MCF 10A (cell line): Measurements from ENCODE around the gene RWDD4. TPM values are rescaled to one million over a fixed set of nuclear protein-coding genes. Genes with fewer than 3 reads are reported as not detected.
"Not testable (repeated sequence)": the region's sequence is repeated elsewhere in the genome, so short reads cannot be mapped to it uniquely, and the experiment has no call there.

Experiments used
- BruUV-seq: library from RNA; stranded (reverse); fragments of 400-500 nt; replicated peaks from 2 replicates; lab custom pipeline; 2021; lab: Mats Ljungman, UMichigan
- CTCF ChIA-PET: fragments of 300-600 bp; sonication (Branson Sonifier 250); formaldehyde crosslinking; extraction: SDS; loops from one replicate; lab custom pipeline; 2021; ENCODE audit warnings: antibody characterized with exemption, inconsistent platforms; lab: Yijun Ruan, JAX
- POLR2A ChIA-PET: fragments of 300-600, 350-650 bp; sonication (Branson Sonifier 250); formaldehyde crosslinking; extraction: SDS; loops from one replicate; lab custom pipeline; 2020; ENCODE audit warnings: antibody characterized with exemption, inconsistent platforms; lab: Yijun Ruan, JAX
- DNase-seq: peaks from one replicate; pipeline ENCODE4 v3.0.0-alpha.2; 2018; ENCODE audit not compliant: unreplicated experiment
- H3K27ac Mint-ChIP-seq: one replicate; pipeline ENCODE4 v1.8.0; 2022; ENCODE audit warnings: mild to moderate bottlenecking, low read depth, mixed read lengths; ENCODE audit not compliant: unreplicated experiment
- H3K27me3 Mint-ChIP-seq: one replicate; pipeline ENCODE4 v1.8.0; 2022; ENCODE audit warnings: mixed read lengths; ENCODE audit not compliant: insufficient read depth, unreplicated experiment
- H3K36me3 Mint-ChIP-seq: one replicate; pipeline ENCODE4 v1.8.0; 2022; ENCODE audit warnings: mild to moderate bottlenecking, moderate library complexity, mixed read lengths; ENCODE audit not compliant: insufficient read depth, unreplicated experiment
- H3K4me1 Mint-ChIP-seq: one replicate; pipeline ENCODE4 v1.8.0; 2022; ENCODE audit warnings: mixed read lengths; ENCODE audit not compliant: insufficient read depth, unreplicated experiment
- H3K4me3 Mint-ChIP-seq: one replicate; pipeline ENCODE4 v1.8.0; 2022; ENCODE audit warnings: mild to moderate bottlenecking, moderate library complexity, mixed read lengths; ENCODE audit not compliant: unreplicated experiment
- H3K9me3 Mint-ChIP-seq: one replicate; pipeline ENCODE4 v1.8.0; 2022; ENCODE audit warnings: mixed read lengths; ENCODE audit not compliant: unreplicated experiment
- intact Hi-C: fragments of 100-400 bp; cut with micrococcal nuclease; formaldehyde crosslinking; loops from 2 replicates; pipeline ENCODE4 v1.14.1; 2022
- total RNA-seq: library from RNA; stranded (reverse); gene quantifications from 2 replicates; pipeline ENCODE4 v1.2.3, GENCODE V29; 2022
- TF ChIP-seq, protein P1 (sequence below): fragments of 200-600 bp; IDR thresholded peaks from one replicate; pipeline ENCODE4 v1.8.0; 2022; ENCODE audit warnings: antibody characterized with exemption, mild to moderate bottlenecking; ENCODE audit not compliant: unreplicated experiment

Gene RWDD4
- total RNA-seq, 1 experiment from 2014 or later: 26.1 TPM

DNA sequence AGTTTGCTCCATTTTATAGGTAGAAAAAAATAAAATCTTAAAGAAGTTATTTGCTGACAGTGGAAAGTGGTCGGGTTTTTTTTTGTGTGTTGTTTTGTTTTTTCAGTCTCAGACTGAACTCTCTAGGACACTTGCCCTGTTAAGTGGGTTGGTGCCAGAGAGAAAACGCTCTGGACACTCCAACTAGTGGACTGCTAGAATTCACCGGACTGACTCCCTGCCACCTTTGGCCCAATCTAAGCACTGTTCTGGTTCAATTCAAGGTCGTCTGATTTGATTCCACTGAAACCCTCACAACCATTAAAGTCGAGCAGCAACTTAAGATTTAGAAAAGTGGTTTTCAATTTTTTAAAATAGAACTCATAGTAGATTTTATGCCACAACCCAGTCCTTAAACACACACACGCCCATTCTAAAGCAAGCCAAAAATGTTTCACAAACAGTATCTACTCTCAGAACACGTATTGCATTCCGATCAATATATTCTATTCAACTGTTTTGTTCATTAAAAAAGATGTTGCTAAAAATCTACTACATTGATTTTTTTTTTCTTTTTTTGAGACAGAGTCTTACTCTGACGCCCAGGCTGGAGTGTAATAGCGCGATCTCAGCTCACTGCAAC, 27.3 kb downstream of the RWDD4 start:
- Mint-ChIP-seq H3K36me3 (no peaks in the 10 kb centered on the region), H3K9me3 (no peaks in the 10 kb centered on the region), H3K4me3 (no peak overlapping the region), H3K27ac (no peak overlapping the region), H3K4me1 (no peaks in the 10 kb centered on the region), H3K27me3 (no peaks in the 10 kb centered on the region)
- intact Hi-C loops: no loop called here
- ChIA-PET CTCF (no interaction called here), POLR2A (interaction anchor here (0.6 kb wide), 1 partner anchor 1375 kb away, joined by 4 read pairs; no protein-coding TSS in a partner anchor)
- TF ChIP-seq, protein P1, sequence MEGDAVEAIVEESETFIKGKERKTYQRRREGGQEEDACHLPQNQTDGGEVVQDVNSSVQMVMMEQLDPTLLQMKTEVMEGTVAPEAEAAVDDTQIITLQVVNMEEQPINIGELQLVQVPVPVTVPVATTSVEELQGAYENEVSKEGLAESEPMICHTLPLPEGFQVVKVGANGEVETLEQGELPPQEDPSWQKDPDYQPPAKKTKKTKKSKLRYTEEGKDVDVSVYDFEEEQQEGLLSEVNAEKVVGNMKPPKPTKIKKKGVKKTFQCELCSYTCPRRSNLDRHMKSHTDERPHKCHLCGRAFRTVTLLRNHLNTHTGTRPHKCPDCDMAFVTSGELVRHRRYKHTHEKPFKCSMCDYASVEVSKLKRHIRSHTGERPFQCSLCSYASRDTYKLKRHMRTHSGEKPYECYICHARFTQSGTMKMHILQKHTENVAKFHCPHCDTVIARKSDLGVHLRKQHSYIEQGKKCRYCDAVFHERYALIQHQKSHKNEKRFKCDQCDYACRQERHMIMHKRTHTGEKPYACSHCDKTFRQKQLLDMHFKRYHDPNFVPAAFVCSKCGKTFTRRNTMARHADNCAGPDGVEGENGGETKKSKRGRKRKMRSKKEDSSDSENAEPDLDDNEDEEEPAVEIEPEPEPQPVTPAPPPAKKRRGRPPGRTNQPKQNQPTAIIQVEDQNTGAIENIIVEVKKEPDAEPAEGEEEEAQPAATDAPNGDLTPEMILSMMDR: no peak
- no peak for DNase-seq
- BruUV-seq: no TSS peak

DNA sequence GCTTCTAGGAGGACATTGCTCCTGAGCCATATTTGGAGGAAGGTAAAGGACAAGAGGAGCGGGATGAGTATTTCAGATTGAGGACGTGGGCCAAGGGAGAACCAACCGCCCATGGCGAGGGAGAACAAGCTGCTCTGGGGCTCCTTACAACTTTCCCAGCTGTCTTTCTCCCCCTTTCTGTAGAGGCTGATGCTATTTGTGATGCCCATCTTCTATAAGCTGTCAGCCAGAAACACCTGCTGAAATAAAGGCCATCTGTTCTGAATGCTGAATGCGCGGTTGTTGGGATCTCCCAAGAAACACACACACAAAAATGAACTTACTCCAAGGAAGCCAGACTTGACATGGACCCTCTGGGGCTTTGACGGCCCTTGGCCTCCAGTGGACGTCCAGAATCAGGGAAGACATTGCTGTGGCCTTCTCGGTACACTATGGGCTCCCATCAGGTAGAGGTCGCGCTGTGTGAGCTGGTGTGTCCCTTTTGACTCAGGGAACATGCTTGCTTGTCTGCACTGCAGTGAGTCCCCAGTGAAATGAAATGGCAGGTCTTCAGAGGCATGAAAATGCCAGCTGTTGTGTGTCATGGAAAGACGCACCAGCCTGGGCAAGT, 30.9 kb downstream of the RWDD4 start:
- no peak for DNase-seq
- CTCF ChIA-PET: interaction anchor here (0.7 kb wide), 1 partner anchor 28 kb away, joined by 3 read pairs; no protein-coding TSS in a partner anchor
- Mint-ChIP-seq H3K36me3 (no peaks in the 10 kb centered on the region), H3K4me1 (peaks cover 7% of the 10 kb centered on the region), H3K27me3 (no peaks in the 10 kb centered on the region), H3K9me3 (no peaks in the 10 kb centered on the region), H3K27ac (no peak overlapping the region), H3K4me3 (no peak overlapping the region)
- POLR2A ChIA-PET: interaction anchor here (1.1 kb wide), 1 partner anchor 9 kb away, joined by 3 read pairs; no protein-coding TSS in a partner anchor
- BruUV-seq: no TSS peak
- intact Hi-C loops: no loop called here
- TF ChIP-seq, protein P1: no peak

DNA sequence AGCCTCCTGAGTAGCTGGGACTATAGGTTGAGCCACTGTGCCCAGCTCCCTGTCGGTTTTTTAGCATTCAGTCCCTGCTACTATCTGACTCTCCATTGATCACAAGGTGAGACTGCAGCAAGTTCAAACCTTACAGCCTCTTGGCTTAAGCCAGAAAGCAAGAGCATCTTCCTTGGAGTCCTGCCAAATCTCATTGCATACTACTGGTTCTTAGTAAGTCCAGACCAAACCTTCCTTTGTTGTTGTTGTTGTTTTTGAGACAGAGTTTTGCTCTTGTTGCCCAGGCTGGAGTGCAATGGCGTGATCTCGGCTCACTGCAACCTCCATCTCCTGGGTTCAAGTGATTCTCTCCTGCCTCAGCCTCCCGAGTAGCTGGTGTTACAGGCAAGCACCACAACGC, 31.7 kb downstream of the RWDD4 start:
- H3K27me3 Mint-ChIP-seq, H3K4me1 Mint-ChIP-seq, H3K4me3 Mint-ChIP-seq, DNase-seq, intact Hi-C loops, BruUV-seq, H3K9me3 Mint-ChIP-seq, POLR2A ChIA-PET, H3K27ac Mint-ChIP-seq, H3K36me3 Mint-ChIP-seq: not testable (repeated sequence)
- CTCF ChIA-PET: interaction anchor here (0.7 kb wide), 1 partner anchor 27 kb away, joined by 3 read pairs; no protein-coding TSS in a partner anchor

DNA sequence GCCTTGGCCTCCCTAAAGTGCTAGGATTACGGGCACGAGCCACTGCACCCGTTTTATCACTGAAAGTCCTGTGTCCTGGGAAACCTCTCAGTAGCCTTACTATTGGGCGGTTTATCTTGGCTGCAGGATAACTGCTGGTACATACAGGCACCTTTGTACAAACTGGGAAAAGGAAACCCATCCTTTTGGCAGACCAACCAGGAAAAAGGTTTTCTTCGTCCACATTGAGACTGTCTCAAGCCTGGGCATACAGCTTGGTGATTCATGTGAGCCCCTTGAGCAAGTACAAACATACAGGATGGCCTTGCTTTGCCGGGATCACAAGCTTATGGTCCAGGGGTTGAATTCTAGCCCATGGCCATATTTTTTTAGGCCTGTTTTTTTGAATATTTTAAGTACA, 32.8 kb downstream of the RWDD4 start:
- intact Hi-C loops: no loop called here
- H3K9me3 Mint-ChIP-seq: no peaks in the 10 kb centered on the region
- ChIA-PET POLR2A (interaction anchor here (0.7 kb wide), 2 partner anchors 52 to 55 kb away, joined by 3 read pairs; no protein-coding TSS in a partner anchor), CTCF (no interaction called here)
- no peak for DNase-seq
- H3K27ac Mint-ChIP-seq: no peak overlapping the region
- H3K27me3 Mint-ChIP-seq: no peaks in the 10 kb centered on the region
- TF ChIP-seq, protein P1: no peak
- peaks cover 7% of the 10 kb centered on the region for H3K4me1 Mint-ChIP-seq
- BruUV-seq: no TSS peak
- no peak overlapping the region for H3K4me3 Mint-ChIP-seq
- no peaks in the 10 kb centered on the region for H3K36me3 Mint-ChIP-seq
